WTC11 (cell line): Measurements from ENCODE around the gene PANX3. TPM values are rescaled to one million over a fixed set of nuclear protein-coding genes. Genes with fewer than 3 reads are reported as not detected.

Experiments
- ATAC-seq: fragments of 200-7000 bp; cut with Tn5 transposase; 2 replicates; pipeline ENCODE4 v1.10.0; 2021; ENCODE audit warnings: mild to moderate bottlenecking, moderate library complexity
- CTCF ChIA-PET: fragments of 300-600 bp; sonication (Branson Sonifier 250); formaldehyde crosslinking; loops from one replicate; lab custom pipeline; 2021; ENCODE audit warnings: antibody characterized with exemption; lab: Charles Lee
- POLR2A ChIA-PET: fragments of 350-600 bp; sonication (Branson Sonifier 250); formaldehyde crosslinking; loops from one replicate; lab custom pipeline; 2021; ENCODE audit warnings: antibody characterized with exemption; lab: Charles Lee
- DNase-seq: peaks from one replicate; pipeline ENCODE4 v3.0.0; 2021; ENCODE audit warnings: low spot score
- H3K27ac Mint-ChIP-seq: 2 replicates; pipeline ENCODE4 v1.8.0; 2021; ENCODE audit warnings: mixed read lengths
- H3K27me3 Mint-ChIP-seq: 2 replicates; pipeline ENCODE4 v1.8.0; 2021; ENCODE audit warnings: low read depth, mild to moderate bottlenecking, moderate library complexity, mixed read lengths
- H3K36me3 Mint-ChIP-seq: 2 replicates; pipeline ENCODE4 v1.8.0; 2021; ENCODE audit warnings: mixed read lengths
- H3K4me1 Mint-ChIP-seq: 2 replicates; pipeline ENCODE4 v1.8.0; 2022; ENCODE audit warnings: mixed read lengths
- H3K4me3 Mint-ChIP-seq: 2 replicates; pipeline ENCODE4 v1.8.0; 2021; ENCODE audit warnings: mild to moderate bottlenecking, moderate library complexity, mixed read lengths
- H3K9me3 Mint-ChIP-seq: 2 replicates; pipeline ENCODE4 v1.8.0; 2021; ENCODE audit warnings: mixed read lengths
- AR ChIP-seq: fragments of 250-450 bp; sonication (Bioruptor Pico); IDR thresholded peaks from 2 replicates; pipeline ENCODE4 v1.9.0; 2021; ENCODE audit warnings: mild to moderate bottlenecking
- ATF2 ChIP-seq: sonication (generic); formaldehyde crosslinking; IDR thresholded peaks from 2 replicates; pipeline ENCODE4 v1.8.1; 2022; ENCODE audit warnings: low read depth, missing genetic modification reagents, borderline replicate concordance
- ATF3 ChIP-seq: sonication (generic); formaldehyde crosslinking; conservative IDR thresholded peaks from 2 replicates; pipeline ENCODE4 v1.8.1; 2022; ENCODE audit warnings: mild to moderate bottlenecking, missing genetic modification reagents
- ATF6 ChIP-seq: sonication (generic); formaldehyde crosslinking; IDR thresholded peaks from 2 replicates; pipeline ENCODE4 v1.8.1; 2023; ENCODE audit warnings: mild to moderate bottlenecking, missing genetic modification reagents
- ELF4 ChIP-seq: sonication (generic); formaldehyde crosslinking; IDR thresholded peaks from 2 replicates; pipeline ENCODE4 v1.8.1; 2022; ENCODE audit warnings: low read depth, mild to moderate bottlenecking, moderate library complexity, missing genetic modification reagents
- EMX1 ChIP-seq: fragments of 250-450 bp; sonication (Bioruptor Pico); IDR thresholded peaks from 2 replicates; pipeline ENCODE4 v1.8.0; 2021; ENCODE audit warnings: mild to moderate bottlenecking
- ESRRA ChIP-seq: sonication (generic); formaldehyde crosslinking; IDR thresholded peaks from 2 replicates; pipeline ENCODE4 v1.8.1; 2022; ENCODE audit warnings: mild to moderate bottlenecking, missing genetic modification reagents, borderline replicate concordance
- FOXP1 ChIP-seq: sonication (generic); formaldehyde crosslinking; IDR thresholded peaks from 2 replicates; pipeline ENCODE4 v1.8.0; 2022; ENCODE audit warnings: missing genetic modification reagents, mild to moderate bottlenecking, moderate library complexity, borderline replicate concordance
- GTF2I ChIP-seq: fragments of 250-450 bp; sonication (Bioruptor Pico); conservative IDR thresholded peaks from 2 replicates; pipeline ENCODE4 v1.4.0; 2021; ENCODE audit warnings: mild to moderate bottlenecking
- IRF1 ChIP-seq: sonication (generic); formaldehyde crosslinking; IDR thresholded peaks from 2 replicates; pipeline ENCODE4 v1.8.0; 2023; ENCODE audit warnings: missing genetic modification reagents
- JAZF1 ChIP-seq: fragments of 250-450 bp; sonication (Bioruptor Pico); IDR thresholded peaks from 2 replicates; pipeline ENCODE4 v1.9.0; 2021; ENCODE audit warnings: moderate library complexity, mild to moderate bottlenecking, inconsistent platforms
- JUN ChIP-seq: sonication (generic); formaldehyde crosslinking; IDR thresholded peaks from 2 replicates; pipeline ENCODE4 v1.8.0; 2023; ENCODE audit warnings: mild to moderate bottlenecking, missing genetic modification reagents
- MLX ChIP-seq: sonication (generic); formaldehyde crosslinking; IDR thresholded peaks from 2 replicates; pipeline ENCODE4 v1.8.1; 2023; ENCODE audit warnings: mild to moderate bottlenecking, missing genetic modification reagents, moderate library complexity
- NR1H2 ChIP-seq: sonication (generic); formaldehyde crosslinking; IDR thresholded peaks from 2 replicates; pipeline ENCODE4 v1.9.0; 2021; ENCODE audit warnings: mild to moderate bottlenecking, moderate library complexity, missing genetic modification reagents
- SMAD4 ChIP-seq: sonication (generic); formaldehyde crosslinking; IDR thresholded peaks from 2 replicates; pipeline ENCODE4 v1.8.0; 2022; ENCODE audit warnings: mild to moderate bottlenecking, missing genetic modification reagents
- SP1 ChIP-seq: sonication (generic); formaldehyde crosslinking; conservative IDR thresholded peaks from 2 replicates; pipeline ENCODE4 v1.8.1; 2022; ENCODE audit warnings: missing genetic modification reagents
- TEAD4 ChIP-seq: sonication (generic); formaldehyde crosslinking; IDR thresholded peaks from 2 replicates; pipeline ENCODE4 v1.8.0; 2022; ENCODE audit warnings: mild to moderate bottlenecking, missing genetic modification reagents
- ZNF317 ChIP-seq: sonication (generic); formaldehyde crosslinking; IDR thresholded peaks from 2 replicates; pipeline ENCODE4 v1.8.1; 2023; ENCODE audit warnings: low read depth, mild to moderate bottlenecking, moderate library complexity, missing genetic modification reagents, borderline replicate concordance
- ZNF416 ChIP-seq: fragments of 250-450 bp; sonication (Bioruptor Pico); IDR thresholded peaks from 2 replicates; pipeline ENCODE4 v1.9.0; 2021; ENCODE audit warnings: mild to moderate bottlenecking, inconsistent platforms
- ZNF532 ChIP-seq: fragments of 250-450 bp; sonication (Bioruptor Pico); IDR thresholded peaks from 2 replicates; pipeline ENCODE4 v1.9.0; 2021; ENCODE audit warnings: mild to moderate bottlenecking, borderline replicate concordance
- ZSCAN18 ChIP-seq: fragments of 250-450 bp; sonication (Bioruptor Pico); IDR thresholded peaks from 2 replicates; pipeline ENCODE4 v2.1.2; 2022; ENCODE audit warnings: mild to moderate bottlenecking, moderate library complexity
- total RNA-seq: library from RNA; stranded (reverse); gene quantifications from 3 replicates; pipeline ENCODE4 v1.2.3, GENCODE V29; 2021

PANX3 gene
- total RNA-seq, 1 experiment from 2014 or later: not detected

- H3K9me3 Mint-ChIP-seq: no peaks in the 10 kb centered on the region
- POLR2A ChIA-PET: no interaction called here
Observed at GRCh38 chr11:124582565-124582964, 28.7 kb upstream of the PANX3 start.

GRCh38 chr11:124583781-124584180 is 27.4 kb upstream of the PANX3 start:
- Mint-ChIP-seq H3K27ac (no peak overlapping the region), H3K27me3 (no peaks in the 10 kb centered on the region)
- POLR2A ChIA-PET: no interaction called here
- TF ChIP-seq AR (CRISPR knock-in tag) (no peak), ATF3 (CRISPR knock-in tag) (no peak), JUN (CRISPR knock-in tag) (no peak), JAZF1 (no peak), ELF4 (CRISPR knock-in tag) (no peak), ZNF532 (CRISPR knock-in tag) (no peak), ATF2 (CRISPR knock-in tag) (no peak), ZNF317 (CRISPR knock-in tag) (no peak), EMX1 (CRISPR knock-in tag) (no peak), ATF6 (CRISPR knock-in tag) (no peak), MLX (CRISPR knock-in tag) (no peak), ZSCAN18 (CRISPR knock-in tag) (no peak), FOXP1 (CRISPR knock-in tag) (no peak), SMAD4 (no peak)

More at GRCh38 chr11:124582565-124582964, 28.7 kb upstream of the PANX3 start:
- H3K4me1 Mint-ChIP-seq: peaks cover 7% of the 10 kb centered on the region
- DNase-seq (no peak), ATAC-seq (no peak)
- TF ChIP-seq FOXP1 (CRISPR knock-in tag): no peak
- no peak for TF ChIP-seq TEAD4
- no peak for TF ChIP-seq ESRRA
- no peak for TF ChIP-seq NR1H2
- no peak for TF ChIP-seq SP1 (CRISPR knock-in tag)
- TF ChIP-seq IRF1: no peak
- no peak for TF ChIP-seq GTF2I (CRISPR knock-in tag)
- no peak for TF ChIP-seq ZNF416 (CRISPR knock-in tag)
- no peak overlapping the region for H3K4me3 Mint-ChIP-seq
- H3K36me3 Mint-ChIP-seq: no peaks in the 10 kb centered on the region
- CTCF ChIA-PET: interaction anchor here (1.5 kb wide), 1 partner anchor 46 kb away, joined by 4 read pairs; no protein-coding TSS in a partner anchor
- H3K27ac Mint-ChIP-seq: no peak overlapping the region
- no peaks in the 10 kb centered on the region for H3K27me3 Mint-ChIP-seq

More at GRCh38 chr11:124583781-124584180, 27.4 kb upstream of the PANX3 start:
- no peak overlapping the region for H3K4me3 Mint-ChIP-seq
- H3K9me3 Mint-ChIP-seq: no peaks in the 10 kb centered on the region
- ATAC-seq (no peak), DNase-seq (no peak)
- H3K36me3 Mint-ChIP-seq: no peaks in the 10 kb centered on the region
- H3K4me1 Mint-ChIP-seq: peaks cover 7% of the 10 kb centered on the region
- CTCF ChIA-PET: interaction anchor here (1.4 to 2.7 kb wide), 3 partner anchors 10 to 168 kb away, joined by 3 to 20 read pairs (median 8); no protein-coding TSS in a partner anchor
